ENCODE results near the gene RBM34. TPM values are rescaled to one million over a fixed set of nuclear protein-coding genes. Genes with fewer than 3 reads are reported as not detected.
"Not testable (repeated sequence)": the region's sequence is repeated elsewhere in the genome, so short reads cannot be mapped to it uniquely, and the experiment has no call there.

RBM34 gene
- total and polyA plus RNA-seq, 4 donors: 31.7 to 129 (median 51.3) TPM

DNA sequence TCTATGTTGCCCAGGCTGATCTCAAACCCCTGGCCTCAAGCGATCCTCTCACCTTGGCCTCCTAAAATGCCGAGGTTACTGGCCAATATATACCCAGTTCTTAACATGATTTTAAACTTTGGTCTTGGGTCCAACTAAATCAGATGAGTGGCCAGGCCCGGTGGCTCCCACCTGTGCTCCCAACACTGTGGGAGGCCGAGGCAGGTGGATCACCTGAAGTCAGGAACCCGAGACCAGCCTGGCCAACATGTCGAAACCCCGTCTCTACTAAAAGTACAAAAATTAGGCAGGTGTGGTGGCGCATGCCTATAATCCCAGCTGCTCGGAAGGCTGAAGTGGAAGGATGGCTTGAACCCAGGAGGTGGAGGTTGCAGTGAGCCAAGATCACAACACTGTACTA is 62.1 kb downstream of the RBM34 start:
- H3K36me3 ChIP-seq (ENCODE audit: control insufficient read depth in 4 of 4, insufficient read depth in 4 of 4, low read length in 4 of 4): no peaks in the 10 kb centered on the region
- H3K4me1 ChIP-seq (ENCODE audit: control insufficient read depth in 5 of 5, insufficient read depth in 5 of 5, low read length in 5 of 5): peaks cover 0 to 1% (median 0%) of the 10 kb centered on the region in 5 donors
- DNase-seq (no peak), ATAC-seq (ENCODE audit: insufficient read depth, low FRiP score) (no peak)
- no peaks in the 10 kb centered on the region for H3K9me3 ChIP-seq (ENCODE audit: control insufficient read depth in 4 of 4, insufficient read depth in 3 of 4, low read length in 3 of 4)
- H3K9ac ChIP-seq (ENCODE audit: insufficient read depth in 1 of 2, low read length in 2 of 2): no peak overlapping the region
- H3K27me3 ChIP-seq (ENCODE audit: control insufficient read depth in 3 of 3, insufficient read depth in 3 of 3, low read length in 2 of 3): no peaks in the 10 kb centered on the region
- TF ChIP-seq, protein P1, sequence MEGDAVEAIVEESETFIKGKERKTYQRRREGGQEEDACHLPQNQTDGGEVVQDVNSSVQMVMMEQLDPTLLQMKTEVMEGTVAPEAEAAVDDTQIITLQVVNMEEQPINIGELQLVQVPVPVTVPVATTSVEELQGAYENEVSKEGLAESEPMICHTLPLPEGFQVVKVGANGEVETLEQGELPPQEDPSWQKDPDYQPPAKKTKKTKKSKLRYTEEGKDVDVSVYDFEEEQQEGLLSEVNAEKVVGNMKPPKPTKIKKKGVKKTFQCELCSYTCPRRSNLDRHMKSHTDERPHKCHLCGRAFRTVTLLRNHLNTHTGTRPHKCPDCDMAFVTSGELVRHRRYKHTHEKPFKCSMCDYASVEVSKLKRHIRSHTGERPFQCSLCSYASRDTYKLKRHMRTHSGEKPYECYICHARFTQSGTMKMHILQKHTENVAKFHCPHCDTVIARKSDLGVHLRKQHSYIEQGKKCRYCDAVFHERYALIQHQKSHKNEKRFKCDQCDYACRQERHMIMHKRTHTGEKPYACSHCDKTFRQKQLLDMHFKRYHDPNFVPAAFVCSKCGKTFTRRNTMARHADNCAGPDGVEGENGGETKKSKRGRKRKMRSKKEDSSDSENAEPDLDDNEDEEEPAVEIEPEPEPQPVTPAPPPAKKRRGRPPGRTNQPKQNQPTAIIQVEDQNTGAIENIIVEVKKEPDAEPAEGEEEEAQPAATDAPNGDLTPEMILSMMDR (IDR thresholded peaks at IDR 0.05; ENCODE audit: control extremely low read depth, extremely low read depth): no peak
- no peak overlapping the region for H3K4me3 ChIP-seq
- H3K27ac ChIP-seq (ENCODE audit: low read depth in 1 of 2, low read length in 1 of 2): no peak overlapping the region
- 96 to 97% methylated on average over 9 of the region's 9 CpGs for WGBS, 2 donors

DNA sequence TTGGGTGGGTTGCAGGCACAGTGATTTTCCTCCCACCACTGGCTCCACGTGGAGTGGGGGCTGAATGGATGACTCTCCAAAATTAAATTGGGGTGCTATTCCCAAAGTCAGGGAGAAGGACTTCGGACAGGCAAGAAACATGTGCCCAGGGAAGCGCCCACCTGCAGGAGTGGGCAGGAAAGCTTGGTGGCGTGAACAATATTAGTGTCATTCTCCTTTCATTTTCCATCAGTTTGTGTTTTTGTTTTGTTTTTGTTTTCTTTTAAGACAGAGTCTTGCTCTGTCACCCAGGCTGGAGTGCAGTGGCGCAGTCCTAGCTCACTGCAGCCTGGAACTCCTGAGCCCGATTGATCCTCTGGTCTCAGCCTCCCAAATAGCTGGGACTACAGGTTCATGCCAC is 62.5 kb downstream of the RBM34 start:
- ATAC-seq (ENCODE audit: insufficient read depth, low FRiP score): no peak
- no peak overlapping the region for H3K27ac ChIP-seq (ENCODE audit: low read depth in 1 of 2, low read length in 1 of 2)
- DNase-seq: no peak
- peaks cover 0 to 5% (median 2%) of the 10 kb centered on the region in 5 donors for H3K4me1 ChIP-seq (ENCODE audit: control insufficient read depth in 5 of 5, insufficient read depth in 5 of 5, low read length in 5 of 5)
- WGBS, 2 donors: 80 to 95% methylated on average over 6 of the region's 6 CpGs
- no peaks in the 10 kb centered on the region for H3K27me3 ChIP-seq (ENCODE audit: control insufficient read depth in 3 of 3, insufficient read depth in 3 of 3, low read length in 2 of 3)
- H3K9me3 ChIP-seq (ENCODE audit: control insufficient read depth in 4 of 4, insufficient read depth in 3 of 4, low read length in 3 of 4): no peaks in the 10 kb centered on the region
- TF ChIP-seq, protein P1 (IDR thresholded peaks at IDR 0.05; ENCODE audit: control extremely low read depth, extremely low read depth): no peak
- no peak overlapping the region for H3K9ac ChIP-seq (ENCODE audit: insufficient read depth in 1 of 2, low read length in 2 of 2)
- no peak overlapping the region for H3K4me3 ChIP-seq
- no peaks in the 10 kb centered on the region for H3K36me3 ChIP-seq (ENCODE audit: control insufficient read depth in 4 of 4, insufficient read depth in 4 of 4, low read length in 4 of 4)

DNA sequence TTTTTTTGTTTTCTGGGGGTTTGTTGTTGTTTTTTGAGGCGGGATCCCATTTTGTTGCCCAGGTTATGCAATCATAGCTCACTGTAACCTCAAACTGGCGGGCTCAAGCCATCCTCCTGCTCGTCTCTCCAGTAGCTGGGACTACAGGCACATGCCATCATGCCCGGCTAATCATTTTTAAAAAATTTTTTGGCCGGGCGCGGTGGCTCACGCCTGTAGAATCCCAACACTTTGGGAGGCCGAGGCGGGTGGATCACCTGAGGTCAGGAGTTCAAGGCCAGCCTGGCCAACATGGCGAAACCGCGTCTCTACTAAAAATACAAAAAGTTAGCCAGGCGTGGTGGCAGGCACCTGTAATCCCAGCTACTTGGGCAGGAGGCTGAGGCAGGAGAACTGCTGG is 63.5 kb downstream of the RBM34 start:
- H3K27me3 ChIP-seq (ENCODE audit: control insufficient read depth in 3 of 3, insufficient read depth in 3 of 3, low read length in 2 of 3); H3K9ac ChIP-seq (ENCODE audit: insufficient read depth in 1 of 2, low read length in 2 of 2); H3K4me1 ChIP-seq (ENCODE audit: control insufficient read depth in 5 of 5, insufficient read depth in 5 of 5, low read length in 5 of 5); H3K9me3 ChIP-seq (ENCODE audit: control insufficient read depth in 4 of 4, insufficient read depth in 3 of 4, low read length in 3 of 4); H3K36me3 ChIP-seq (ENCODE audit: control insufficient read depth in 4 of 4, insufficient read depth in 4 of 4, low read length in 4 of 4); ATAC-seq (ENCODE audit: insufficient read depth, low FRiP score); H3K27ac ChIP-seq (ENCODE audit: low read depth in 1 of 2, low read length in 1 of 2); H3K4me3 ChIP-seq; DNase-seq: not testable (repeated sequence)
- 86 to 91% methylated on average over 14 of the region's 14 CpGs for WGBS, 2 donors

DNA sequence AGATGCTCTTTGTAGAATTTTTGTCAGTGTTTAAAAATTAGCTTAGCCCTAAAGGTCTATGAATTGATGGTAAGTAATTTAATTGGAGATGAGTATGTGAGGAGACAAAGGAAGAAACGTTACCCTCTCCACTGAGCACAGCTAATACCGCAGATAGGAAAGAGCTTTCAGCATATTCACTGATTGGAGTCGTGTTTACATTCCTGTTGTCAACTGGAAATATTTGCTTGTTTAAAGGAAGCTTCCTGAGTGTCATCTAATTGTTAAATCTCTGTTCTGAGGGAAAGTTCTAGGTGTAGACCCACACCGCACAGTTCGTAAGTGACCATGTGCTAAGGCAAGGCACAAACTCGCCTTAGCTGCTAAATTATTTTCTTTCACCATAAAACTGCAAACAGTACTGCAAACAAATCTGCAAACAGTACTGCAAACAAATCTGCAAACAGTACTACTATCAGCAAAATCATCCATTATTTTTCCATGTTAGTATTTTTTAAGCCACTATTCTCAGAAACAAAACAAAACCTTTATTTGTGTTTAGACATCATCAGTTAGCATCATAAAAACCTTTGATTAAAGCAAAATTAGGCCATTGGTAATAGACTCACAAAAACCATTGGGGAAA is 65.0 kb downstream of the RBM34 start:
- Histone ChIP-seq H3K4me1 (ENCODE audit: control insufficient read depth in 5 of 5, insufficient read depth in 5 of 5, low read length in 5 of 5) (peaks cover 0 to 10% (median 5%) of the 10 kb centered on the region in 5 donors), H3K27me3 (ENCODE audit: control insufficient read depth in 3 of 3, insufficient read depth in 3 of 3, low read length in 2 of 3) (no peaks in the 10 kb centered on the region), H3K9me3 (ENCODE audit: control insufficient read depth in 4 of 4, insufficient read depth in 3 of 4, low read length in 3 of 4) (no peaks in the 10 kb centered on the region), H3K27ac (ENCODE audit: low read depth in 1 of 2, low read length in 1 of 2) (no peak overlapping the region), H3K36me3 (ENCODE audit: control insufficient read depth in 4 of 4, insufficient read depth in 4 of 4, low read length in 4 of 4) (no peaks in the 10 kb centered on the region), H3K9ac (ENCODE audit: insufficient read depth in 1 of 2, low read length in 2 of 2) (no peak overlapping the region), H3K4me3 (no peak overlapping the region)
- ATAC-seq (ENCODE audit: insufficient read depth, low FRiP score) (no peak), DNase-seq (no peak)
- WGBS, 2 donors: 69 to 73% methylated on average over 6 of the region's 6 CpGs
- TF ChIP-seq, protein P1 (IDR thresholded peaks at IDR 0.05; ENCODE audit: control extremely low read depth, extremely low read depth): no peak
